ENCODE data around the gene POLR3H.
A peak's percentile ranks its signal among the peaks of the same experiment; 100 is the strongest.

The POLR3H gene

GRCh38 chr22:41491374-41492100, 52.7 kb downstream of the POLR3H start:
- no peak for DNase-seq (ENCODE audit: low read depth)
- no peaks in the 10 kb centered on the region for H3K27me3 ChIP-seq (replicated peaks; ENCODE audit: control insufficient read depth, insufficient read depth, low read length)
- peak overlapping the region; percentile 25 for H3K9ac ChIP-seq (ENCODE audit: low read length)
- H3K4me3 ChIP-seq (ENCODE audit: low read length): no peak overlapping the region
- peaks cover 9% of the 10 kb centered on the region for H3K36me3 ChIP-seq (ENCODE audit: control insufficient read depth, insufficient read depth, low read length, severe bottlenecking)
- H3K4me1 ChIP-seq (ENCODE audit: control insufficient read depth, insufficient read depth, low read length): peaks cover 26% of the 10 kb centered on the region
- no peaks in the 10 kb centered on the region for H3K9me3 ChIP-seq (ENCODE audit: control insufficient read depth, low read length)

DNA sequence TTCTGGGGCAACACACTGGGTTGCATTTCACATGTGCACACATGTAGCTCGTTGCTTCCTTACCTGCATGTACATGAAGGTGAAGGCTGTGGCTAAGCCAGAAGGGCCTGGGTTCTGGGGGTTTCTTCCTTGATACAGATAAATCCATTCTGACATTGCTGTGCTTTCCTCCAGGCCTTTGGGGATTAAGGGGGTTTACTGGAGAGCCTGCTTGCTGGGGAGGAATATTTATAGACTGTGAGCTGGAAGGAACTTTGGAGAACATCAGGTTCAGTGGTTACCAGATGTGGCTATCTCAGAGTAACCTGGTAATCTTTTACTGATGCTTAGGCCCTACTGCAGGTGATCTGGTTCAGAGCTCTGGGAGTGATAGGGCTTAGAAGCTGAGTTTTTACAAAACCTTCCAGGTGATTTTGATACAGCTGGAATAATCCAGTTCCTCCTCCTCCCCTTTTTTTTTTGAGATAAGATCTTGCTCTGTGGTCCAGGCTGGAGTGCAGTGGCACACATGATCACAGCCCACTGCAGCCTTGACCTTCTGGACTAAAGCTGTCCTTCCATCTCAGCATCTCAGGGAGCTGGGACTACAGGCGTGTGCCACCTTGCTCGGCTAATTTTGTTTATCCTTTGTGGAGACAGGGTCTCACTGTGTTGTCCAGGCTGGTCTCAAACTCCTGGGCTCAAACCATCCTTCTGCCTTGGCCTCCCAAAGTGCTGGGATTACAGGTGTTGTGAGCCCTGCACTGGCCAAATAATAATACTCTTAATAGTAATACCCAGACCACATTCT, 55.5 kb downstream of the POLR3H start:
- Histone ChIP-seq H3K4me1 (ENCODE audit: control insufficient read depth, insufficient read depth, low read length) (peaks cover 26% of the 10 kb centered on the region), H3K9me3 (ENCODE audit: control insufficient read depth, low read length) (no peaks in the 10 kb centered on the region), H3K9ac (ENCODE audit: low read length) (no peak overlapping the region), H3K4me3 (ENCODE audit: low read length) (no peak overlapping the region), H3K36me3 (ENCODE audit: control insufficient read depth, insufficient read depth, low read length, severe bottlenecking) (no peaks in the 10 kb centered on the region), H3K27me3 (replicated peaks; ENCODE audit: control insufficient read depth, insufficient read depth, low read length) (no peaks in the 10 kb centered on the region)
- no peak for DNase-seq (ENCODE audit: low read depth)

- Histone ChIP-seq H3K9ac (ENCODE audit: low read length) (no peak overlapping the region), H3K4me1 (ENCODE audit: control insufficient read depth, insufficient read depth, low read length) (peaks cover 30% of the 10 kb centered on the region), H3K36me3 (ENCODE audit: control insufficient read depth, insufficient read depth, low read length, severe bottlenecking) (no peaks in the 10 kb centered on the region), H3K9me3 (ENCODE audit: control insufficient read depth, low read length) (no peaks in the 10 kb centered on the region), H3K27me3 (replicated peaks; ENCODE audit: control insufficient read depth, insufficient read depth, low read length) (no peaks in the 10 kb centered on the region), H3K4me3 (ENCODE audit: low read length) (no peak overlapping the region)
- no peak for DNase-seq (ENCODE audit: low read depth)
Observed at GRCh38 chr22:41488076-41488475, 56.2 kb downstream of the POLR3H start.

DNA sequence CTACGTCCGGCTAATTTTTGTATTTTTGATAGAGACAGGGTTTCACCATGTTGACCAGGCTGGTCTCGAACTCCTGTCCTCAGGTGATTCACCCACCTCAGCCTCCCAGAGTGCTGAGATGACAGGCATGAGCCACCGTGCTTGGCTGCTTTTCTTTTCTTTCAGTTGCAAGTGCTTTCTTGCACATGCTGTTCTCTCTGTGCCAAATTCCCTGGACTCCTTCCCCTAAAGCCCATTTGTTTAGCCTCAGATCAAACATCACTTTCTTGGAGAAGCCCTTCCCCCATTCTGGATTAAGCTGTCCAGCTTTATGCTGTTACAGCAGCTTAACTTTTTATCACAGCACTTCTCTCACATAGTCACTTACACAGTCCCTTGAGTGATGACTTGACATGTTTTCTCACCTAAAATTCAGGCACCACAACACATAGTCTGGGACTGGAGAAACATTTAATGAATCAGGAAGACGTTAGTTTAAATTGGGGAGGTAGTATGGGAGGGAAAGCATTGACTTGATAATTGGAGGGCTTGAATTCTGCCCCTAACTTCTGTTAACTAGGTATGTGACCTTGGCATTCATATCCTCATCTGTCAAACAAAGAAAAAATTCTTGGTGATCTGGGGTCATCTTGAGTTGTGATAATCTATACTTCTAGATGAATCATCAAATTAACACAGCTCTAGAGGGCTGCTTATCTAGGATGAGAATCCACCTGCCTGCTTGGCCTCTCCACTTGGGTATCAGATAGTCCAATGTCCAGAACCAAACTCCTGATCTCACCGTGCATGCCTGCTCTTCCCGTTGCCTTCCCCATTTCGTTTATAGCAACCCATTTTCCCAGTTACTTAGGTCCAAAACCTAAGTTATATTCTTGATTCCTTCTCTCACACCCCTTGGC, 57.0 kb downstream of the POLR3H start:
- no peak for DNase-seq (ENCODE audit: low read depth)
- Histone ChIP-seq H3K9me3 (ENCODE audit: control insufficient read depth, low read length) (no peaks in the 10 kb centered on the region), H3K9ac (ENCODE audit: low read length) (no peak overlapping the region), H3K4me1 (ENCODE audit: control insufficient read depth, insufficient read depth, low read length) (peaks cover 38% of the 10 kb centered on the region), H3K4me3 (ENCODE audit: low read length) (no peak overlapping the region), H3K36me3 (ENCODE audit: control insufficient read depth, insufficient read depth, low read length, severe bottlenecking) (no peaks in the 10 kb centered on the region), H3K27me3 (replicated peaks; ENCODE audit: control insufficient read depth, insufficient read depth, low read length) (no peaks in the 10 kb centered on the region)

DNA sequence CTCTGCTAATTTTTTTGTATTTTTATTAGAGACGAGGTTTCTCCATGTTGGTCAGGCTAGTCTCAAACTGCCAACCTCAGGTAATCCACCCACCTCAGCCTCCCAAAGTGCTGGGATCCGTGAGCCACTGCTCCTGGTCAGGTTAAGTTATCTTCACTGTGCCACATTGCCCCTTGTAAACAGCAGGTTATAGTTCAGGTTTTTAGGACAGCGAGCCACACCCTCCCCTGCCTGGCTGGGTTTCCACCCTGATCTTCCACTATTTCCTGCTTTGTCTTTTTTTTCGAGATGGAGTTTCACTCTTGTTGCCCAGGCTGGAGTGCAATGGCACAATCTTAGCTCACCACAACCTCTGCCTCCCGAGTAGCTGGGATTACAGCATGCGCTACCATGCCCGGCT, 59.2 kb downstream of the POLR3H start:
- Histone ChIP-seq H3K27me3 (replicated peaks; ENCODE audit: control insufficient read depth, insufficient read depth, low read length) (no peaks in the 10 kb centered on the region), H3K36me3 (ENCODE audit: control insufficient read depth, insufficient read depth, low read length, severe bottlenecking) (no peaks in the 10 kb centered on the region), H3K9me3 (ENCODE audit: control insufficient read depth, low read length) (no peaks in the 10 kb centered on the region), H3K4me3 (ENCODE audit: low read length) (no peak overlapping the region), H3K4me1 (ENCODE audit: control insufficient read depth, insufficient read depth, low read length) (peaks cover 46% of the 10 kb centered on the region), H3K9ac (ENCODE audit: low read length) (no peak overlapping the region)
- no peak for DNase-seq (ENCODE audit: low read depth)

DNA sequence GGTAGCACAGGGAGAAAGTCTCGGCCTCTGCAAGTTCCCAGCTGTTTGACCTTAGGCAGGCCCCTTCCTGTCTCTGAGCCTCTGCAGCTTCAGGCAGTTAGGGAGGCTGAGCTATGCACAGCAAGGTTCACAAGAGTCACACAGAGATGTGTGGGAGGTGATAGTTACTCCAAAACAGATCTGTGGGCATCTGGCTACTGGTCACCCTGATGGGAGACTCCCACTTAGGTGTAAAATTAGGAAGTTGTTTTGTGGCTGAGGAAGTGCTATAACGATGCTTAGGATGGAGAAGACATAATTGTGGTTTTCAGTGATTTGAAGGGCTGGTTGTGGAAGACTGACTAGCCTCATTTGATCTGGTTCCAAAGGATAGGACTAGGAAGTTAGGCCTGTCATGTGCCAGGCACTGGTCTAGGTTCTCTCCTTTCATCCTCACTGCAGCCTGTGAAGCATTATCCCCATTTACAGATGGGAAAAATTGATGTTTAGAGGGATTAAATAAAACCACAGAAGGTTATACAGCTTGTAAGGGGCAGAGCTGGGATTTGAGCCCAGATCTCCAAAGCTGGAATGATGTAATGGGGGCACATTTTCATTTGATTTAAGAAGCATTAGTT, 61.8 kb downstream of the POLR3H start:
- DNase-seq (ENCODE audit: low read depth): peak; percentile 42

GRCh38 chr22:41481925-41482318, 62.3 kb downstream of the POLR3H start:
- peaks cover 55% of the 10 kb centered on the region for H3K4me1 ChIP-seq (ENCODE audit: control insufficient read depth, insufficient read depth, low read length)
- DNase-seq (ENCODE audit: low read depth): no peak
- no peak overlapping the region for H3K9ac ChIP-seq (ENCODE audit: low read length)
- no peak overlapping the region for H3K4me3 ChIP-seq (ENCODE audit: low read length)
- no peaks in the 10 kb centered on the region for H3K27me3 ChIP-seq (replicated peaks; ENCODE audit: control insufficient read depth, insufficient read depth, low read length)
- H3K36me3 ChIP-seq (ENCODE audit: control insufficient read depth, insufficient read depth, low read length, severe bottlenecking): no peaks in the 10 kb centered on the region
- H3K9me3 ChIP-seq (ENCODE audit: control insufficient read depth, low read length): no peaks in the 10 kb centered on the region

More for the DNA sequence above, 61.8 kb downstream of the POLR3H start:
- H3K4me1 ChIP-seq (ENCODE audit: control insufficient read depth, insufficient read depth, low read length): peaks cover 60% of the 10 kb centered on the region
- no peaks in the 10 kb centered on the region for H3K9me3 ChIP-seq (ENCODE audit: control insufficient read depth, low read length)
- no peaks in the 10 kb centered on the region for H3K36me3 ChIP-seq (ENCODE audit: control insufficient read depth, insufficient read depth, low read length, severe bottlenecking)
- no peaks in the 10 kb centered on the region for H3K27me3 ChIP-seq (replicated peaks; ENCODE audit: control insufficient read depth, insufficient read depth, low read length)
- peak overlapping the region; percentile 14 for H3K9ac ChIP-seq (ENCODE audit: low read length)
- no peak overlapping the region for H3K4me3 ChIP-seq (ENCODE audit: low read length)

- peaks cover 55% of the 10 kb centered on the region for H3K4me1 ChIP-seq (ENCODE audit: control insufficient read depth, insufficient read depth, low read length)
- H3K27me3 ChIP-seq (replicated peaks; ENCODE audit: control insufficient read depth, insufficient read depth, low read length): no peaks in the 10 kb centered on the region
- H3K4me3 ChIP-seq (ENCODE audit: low read length): no peak overlapping the region
- no peak overlapping the region for H3K9ac ChIP-seq (ENCODE audit: low read length)
- no peaks in the 10 kb centered on the region for H3K9me3 ChIP-seq (ENCODE audit: control insufficient read depth, low read length)
- H3K36me3 ChIP-seq (ENCODE audit: control insufficient read depth, insufficient read depth, low read length, severe bottlenecking): no peaks in the 10 kb centered on the region
- DNase-seq (ENCODE audit: low read depth): no peak
Observed at GRCh38 chr22:41481131-41481830, 63.0 kb downstream of the POLR3H start.

DNA sequence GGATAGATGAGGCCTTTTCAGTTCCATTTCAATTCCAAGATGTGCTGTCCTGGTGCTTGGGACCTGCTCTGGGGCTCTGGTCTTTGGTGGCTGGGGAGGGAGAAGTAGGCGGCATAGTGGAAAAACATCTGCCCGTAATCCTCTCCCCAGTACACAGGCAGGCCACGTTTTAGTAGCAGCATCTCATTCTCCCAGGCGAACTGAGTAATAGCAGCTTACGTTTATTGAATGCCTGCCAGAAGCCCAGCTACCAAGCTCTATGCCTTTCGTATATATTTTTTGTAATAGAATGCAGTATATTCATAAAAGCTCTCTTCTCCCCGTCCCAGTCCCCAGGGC, 63.9 kb downstream of the POLR3H start:
- Histone ChIP-seq H3K4me3 (ENCODE audit: low read length) (no peak overlapping the region), H3K4me1 (ENCODE audit: control insufficient read depth, insufficient read depth, low read length) (peaks cover 55% of the 10 kb centered on the region), H3K36me3 (ENCODE audit: control insufficient read depth, insufficient read depth, low read length, severe bottlenecking) (no peaks in the 10 kb centered on the region), H3K27me3 (replicated peaks; ENCODE audit: control insufficient read depth, insufficient read depth, low read length) (no peaks in the 10 kb centered on the region), H3K9me3 (ENCODE audit: control insufficient read depth, low read length) (no peaks in the 10 kb centered on the region), H3K9ac (ENCODE audit: low read length) (peak overlapping the region; percentile 23)
- peak; percentile 80 for DNase-seq (ENCODE audit: low read depth)

DNA sequence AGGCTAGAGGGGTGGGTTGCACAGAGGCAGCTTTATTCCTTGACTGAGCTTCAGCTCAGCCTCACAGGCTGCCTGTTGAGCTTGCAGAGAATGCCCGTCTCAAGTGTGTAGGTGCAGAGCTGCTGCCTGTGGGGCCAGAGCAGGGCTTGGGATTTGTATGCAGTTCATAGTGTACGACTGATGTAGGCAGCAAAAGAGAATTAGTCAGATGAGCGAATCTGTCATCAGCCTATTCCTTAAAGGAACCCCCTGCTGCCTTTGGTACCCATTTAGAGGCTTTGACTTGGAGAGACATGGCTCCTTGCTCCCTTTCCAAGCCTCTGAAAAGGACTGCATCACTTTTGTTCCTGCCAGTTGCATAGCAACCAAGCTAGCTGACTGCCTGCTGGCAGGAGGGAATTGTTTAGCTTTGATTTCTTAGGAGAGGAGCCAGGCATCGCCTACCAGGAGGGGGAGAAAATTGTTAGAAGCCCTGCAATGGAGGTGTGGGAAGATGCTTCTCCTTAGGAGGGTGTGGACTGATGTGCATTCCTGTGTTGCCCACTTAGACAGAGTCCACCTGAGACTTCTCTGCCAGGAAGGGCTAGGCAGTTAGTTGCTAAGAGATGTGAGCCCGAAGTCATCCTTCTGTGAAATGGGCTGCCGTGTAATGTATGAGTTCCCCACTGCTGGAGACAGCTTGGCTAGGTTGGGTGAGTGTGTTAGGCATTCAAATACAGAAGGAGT, 64.4 kb downstream of the POLR3H start:
- DNase-seq (ENCODE audit: low read depth): peak; percentile 68
- Histone ChIP-seq H3K4me1 (ENCODE audit: control insufficient read depth, insufficient read depth, low read length) (peaks cover 52% of the 10 kb centered on the region), H3K9me3 (ENCODE audit: control insufficient read depth, low read length) (no peaks in the 10 kb centered on the region), H3K36me3 (ENCODE audit: control insufficient read depth, insufficient read depth, low read length, severe bottlenecking) (no peaks in the 10 kb centered on the region), H3K27me3 (replicated peaks; ENCODE audit: control insufficient read depth, insufficient read depth, low read length) (no peaks in the 10 kb centered on the region), H3K4me3 (ENCODE audit: low read length) (no peak overlapping the region), H3K9ac (ENCODE audit: low read length) (peak overlapping the region; percentile 23)
